Panc1 (cell line): ENCODE measurements around the gene LGI4.

Source experiments
- POLR2AphosphoS5 ChIP-seq: IDR thresholded peaks from 2 replicates; pipeline ENCODE4 v1.6.1; 2012; ENCODE audit warnings: mild to moderate bottlenecking, low read depth, low read length, moderate library complexity
- TCF7L2 ChIP-seq: IDR thresholded peaks from 2 replicates; pipeline ENCODE4 v1.6.1; 2011; ENCODE audit warnings: mild to moderate bottlenecking, low read depth, low read length, inconsistent platforms
- TF ChIP-seq, protein P1 (sequence below): fragments of 450-650 bp; IDR thresholded peaks from 2 replicates; pipeline ENCODE4 v1.5.1; 2017; ENCODE audit warnings: mild to moderate bottlenecking
- TF ChIP-seq, protein P2 (sequence below), 2 experiments: IDR thresholded peaks; 2 replicates each; pipeline ENCODE4 v1.6.1; 2011 to 2012; ENCODE audit warnings: low read depth in 2 of 2, control low read depth in 1 of 2, low read length in 1 of 2, mild to moderate bottlenecking in 1 of 2, moderate library complexity in 1 of 2; ENCODE audit not compliant: insufficient read depth in 1 of 2

DNA sequence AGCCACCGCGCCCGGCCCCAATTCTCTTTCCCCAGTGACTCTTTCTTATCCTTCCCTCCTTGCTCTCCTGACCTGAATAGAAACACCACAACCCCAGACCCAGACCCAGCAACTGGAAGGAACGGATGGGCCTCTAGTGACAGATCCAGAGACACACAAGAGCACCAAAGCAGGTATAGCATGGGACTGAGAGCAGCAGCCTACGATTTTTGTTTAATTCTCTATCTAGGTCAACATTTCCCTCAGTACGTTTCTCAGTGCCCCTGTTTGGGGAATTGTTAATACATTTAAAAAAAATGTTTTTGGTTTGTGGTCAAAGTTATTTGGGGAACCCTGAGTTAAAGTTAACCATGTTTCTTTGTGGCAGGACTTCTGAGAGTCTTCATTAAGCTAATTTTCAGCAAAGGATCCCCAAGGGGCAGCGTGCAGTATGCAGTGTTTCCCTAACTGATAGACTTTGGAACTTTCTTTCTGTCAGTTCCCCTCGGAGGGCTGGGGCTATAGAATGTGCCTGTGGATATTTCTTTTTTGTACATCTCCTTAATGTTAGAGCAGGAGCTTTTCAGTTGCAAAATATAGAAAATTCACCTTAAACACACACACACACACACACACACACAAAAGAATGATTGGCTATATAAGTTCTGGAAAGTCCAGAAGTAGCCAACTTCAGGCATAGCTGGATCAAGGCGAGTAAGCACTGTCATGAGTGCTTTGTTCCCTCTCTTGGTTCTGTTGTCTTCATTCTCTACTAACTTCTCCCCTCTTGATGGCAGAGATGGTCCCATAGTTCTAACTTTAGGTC, 26.0 kb upstream of the LGI4 start:
- TF ChIP-seq, protein P1, sequence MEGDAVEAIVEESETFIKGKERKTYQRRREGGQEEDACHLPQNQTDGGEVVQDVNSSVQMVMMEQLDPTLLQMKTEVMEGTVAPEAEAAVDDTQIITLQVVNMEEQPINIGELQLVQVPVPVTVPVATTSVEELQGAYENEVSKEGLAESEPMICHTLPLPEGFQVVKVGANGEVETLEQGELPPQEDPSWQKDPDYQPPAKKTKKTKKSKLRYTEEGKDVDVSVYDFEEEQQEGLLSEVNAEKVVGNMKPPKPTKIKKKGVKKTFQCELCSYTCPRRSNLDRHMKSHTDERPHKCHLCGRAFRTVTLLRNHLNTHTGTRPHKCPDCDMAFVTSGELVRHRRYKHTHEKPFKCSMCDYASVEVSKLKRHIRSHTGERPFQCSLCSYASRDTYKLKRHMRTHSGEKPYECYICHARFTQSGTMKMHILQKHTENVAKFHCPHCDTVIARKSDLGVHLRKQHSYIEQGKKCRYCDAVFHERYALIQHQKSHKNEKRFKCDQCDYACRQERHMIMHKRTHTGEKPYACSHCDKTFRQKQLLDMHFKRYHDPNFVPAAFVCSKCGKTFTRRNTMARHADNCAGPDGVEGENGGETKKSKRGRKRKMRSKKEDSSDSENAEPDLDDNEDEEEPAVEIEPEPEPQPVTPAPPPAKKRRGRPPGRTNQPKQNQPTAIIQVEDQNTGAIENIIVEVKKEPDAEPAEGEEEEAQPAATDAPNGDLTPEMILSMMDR, result no peak
- TF ChIP-seq, protein P2, sequence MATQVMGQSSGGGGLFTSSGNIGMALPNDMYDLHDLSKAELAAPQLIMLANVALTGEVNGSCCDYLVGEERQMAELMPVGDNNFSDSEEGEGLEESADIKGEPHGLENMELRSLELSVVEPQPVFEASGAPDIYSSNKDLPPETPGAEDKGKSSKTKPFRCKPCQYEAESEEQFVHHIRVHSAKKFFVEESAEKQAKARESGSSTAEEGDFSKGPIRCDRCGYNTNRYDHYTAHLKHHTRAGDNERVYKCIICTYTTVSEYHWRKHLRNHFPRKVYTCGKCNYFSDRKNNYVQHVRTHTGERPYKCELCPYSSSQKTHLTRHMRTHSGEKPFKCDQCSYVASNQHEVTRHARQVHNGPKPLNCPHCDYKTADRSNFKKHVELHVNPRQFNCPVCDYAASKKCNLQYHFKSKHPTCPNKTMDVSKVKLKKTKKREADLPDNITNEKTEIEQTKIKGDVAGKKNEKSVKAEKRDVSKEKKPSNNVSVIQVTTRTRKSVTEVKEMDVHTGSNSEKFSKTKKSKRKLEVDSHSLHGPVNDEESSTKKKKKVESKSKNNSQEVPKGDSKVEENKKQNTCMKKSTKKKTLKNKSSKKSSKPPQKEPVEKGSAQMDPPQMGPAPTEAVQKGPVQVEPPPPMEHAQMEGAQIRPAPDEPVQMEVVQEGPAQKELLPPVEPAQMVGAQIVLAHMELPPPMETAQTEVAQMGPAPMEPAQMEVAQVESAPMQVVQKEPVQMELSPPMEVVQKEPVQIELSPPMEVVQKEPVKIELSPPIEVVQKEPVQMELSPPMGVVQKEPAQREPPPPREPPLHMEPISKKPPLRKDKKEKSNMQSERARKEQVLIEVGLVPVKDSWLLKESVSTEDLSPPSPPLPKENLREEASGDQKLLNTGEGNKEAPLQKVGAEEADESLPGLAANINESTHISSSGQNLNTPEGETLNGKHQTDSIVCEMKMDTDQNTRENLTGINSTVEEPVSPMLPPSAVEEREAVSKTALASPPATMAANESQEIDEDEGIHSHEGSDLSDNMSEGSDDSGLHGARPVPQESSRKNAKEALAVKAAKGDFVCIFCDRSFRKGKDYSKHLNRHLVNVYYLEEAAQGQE (IDR thresholded peaks at IDR 0.05; ENCODE audit: insufficient read depth in 1 of 2, low read depth in 2 of 2, low read length in 1 of 2), result no peak
- TF ChIP-seq POLR2AphosphoS5 (no peak), TCF7L2 (no peak)
